ENCODE data around the gene OR1L6. TPM values are rescaled to one million over a fixed set of nuclear protein-coding genes. Genes with fewer than 3 reads are reported as not detected.

The OR1L6 gene, protein sequence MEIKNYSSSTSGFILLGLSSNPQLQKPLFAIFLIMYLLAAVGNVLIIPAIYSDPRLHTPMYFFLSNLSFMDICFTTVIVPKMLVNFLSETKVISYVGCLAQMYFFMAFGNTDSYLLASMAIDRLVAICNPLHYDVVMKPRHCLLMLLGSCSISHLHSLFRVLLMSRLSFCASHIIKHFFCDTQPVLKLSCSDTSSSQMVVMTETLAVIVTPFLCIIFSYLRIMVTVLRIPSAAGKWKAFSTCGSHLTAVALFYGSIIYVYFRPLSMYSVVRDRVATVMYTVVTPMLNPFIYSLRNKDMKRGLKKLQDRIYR
- not detected for total RNA-seq

GRCh38 chr9:122742003-122742402 is at the start of gene OR1L6:
OR1L6 (plus strand) TSS chr9:122742303; CDS start chr9:122749848, 7,545 bp downstream.
- POLR2A ChIA-PET: no interaction called here
- CTCF ChIA-PET: no interaction called here

DNA sequence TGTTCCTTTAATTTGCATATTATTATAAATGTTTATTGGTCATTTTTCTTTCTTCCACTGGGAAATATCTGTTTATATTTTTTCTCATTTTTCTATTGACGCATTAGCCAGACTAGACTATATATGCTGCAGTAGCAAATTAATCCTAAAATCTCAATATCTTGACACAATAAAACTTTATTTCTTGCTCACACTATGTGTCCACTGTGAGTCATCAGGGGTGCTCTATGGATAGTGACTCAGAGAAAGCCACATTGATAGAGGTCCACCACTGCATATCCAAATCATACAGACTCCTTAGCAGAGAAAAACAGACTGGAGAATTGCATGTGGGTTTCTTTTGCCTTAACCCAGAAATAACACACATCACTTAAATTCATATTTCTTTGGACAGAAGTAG is 46.4 kb upstream of the OR1L6 start:
- POLR2A ChIA-PET: no interaction called here
- CTCF ChIA-PET: no interaction called here

- POLR2A ChIA-PET: no interaction called here
- CTCF ChIA-PET: interaction anchor here (0.5 kb wide), 1 partner anchor 42 kb away, joined by 3 read pairs; no protein-coding TSS in a partner anchor
Measured at GRCh38 chr9:122718038-122718437, 24.1 kb upstream of the OR1L6 start.

GRCh38 chr9:122719218-122719617 is 22.9 kb upstream of the OR1L6 start:
- ChIA-PET POLR2A (no interaction called here), CTCF (no interaction called here)

- ChIA-PET CTCF (no interaction called here), POLR2A (no interaction called here)
Measured at GRCh38 chr9:122723690-122724089, 18.4 kb upstream of the OR1L6 start, which contains the start of gene OR1L4. OR1L4 (plus strand) TSS chr9:122723990; CDS start chr9:122723990, 0 bp downstream.

GRCh38 chr9:122754825-122755224 is 12.7 kb downstream of the OR1L6 start:
- POLR2A ChIA-PET: no interaction called here

GRCh38 chr9:122767817-122768216 is 25.7 kb downstream of the OR1L6 start:
- POLR2A ChIA-PET: no interaction called here
- CTCF ChIA-PET: no interaction called here

More at GRCh38 chr9:122754825-122755224, 12.7 kb downstream of the OR1L6 start:
- CTCF ChIA-PET: no interaction called here

DNA sequence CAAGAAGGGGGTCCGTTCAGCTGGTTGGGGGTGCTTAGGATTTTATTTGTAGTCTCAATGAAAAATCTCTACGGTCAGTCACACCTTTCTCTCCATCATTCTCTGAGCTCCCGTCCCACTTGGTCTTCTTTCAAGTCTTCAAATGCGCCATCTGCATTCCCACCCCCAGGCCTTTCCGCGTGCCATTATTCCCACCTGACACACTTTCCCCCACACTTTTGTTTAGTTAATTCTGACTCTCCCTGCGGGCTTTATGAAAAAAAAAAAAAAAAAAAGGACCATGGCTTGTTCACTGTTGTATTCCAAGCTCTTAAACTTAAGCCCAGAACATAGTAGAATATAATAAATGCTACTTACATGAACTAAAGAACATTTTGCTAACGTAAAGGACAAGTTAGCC is 34.9 kb downstream of the OR1L6 start:
- ChIA-PET POLR2A (no interaction called here), CTCF (interaction anchor here (0.7 kb wide), 1 partner anchor 45 kb away, joined by 3 read pairs; no protein-coding TSS in a partner anchor)

DNA sequence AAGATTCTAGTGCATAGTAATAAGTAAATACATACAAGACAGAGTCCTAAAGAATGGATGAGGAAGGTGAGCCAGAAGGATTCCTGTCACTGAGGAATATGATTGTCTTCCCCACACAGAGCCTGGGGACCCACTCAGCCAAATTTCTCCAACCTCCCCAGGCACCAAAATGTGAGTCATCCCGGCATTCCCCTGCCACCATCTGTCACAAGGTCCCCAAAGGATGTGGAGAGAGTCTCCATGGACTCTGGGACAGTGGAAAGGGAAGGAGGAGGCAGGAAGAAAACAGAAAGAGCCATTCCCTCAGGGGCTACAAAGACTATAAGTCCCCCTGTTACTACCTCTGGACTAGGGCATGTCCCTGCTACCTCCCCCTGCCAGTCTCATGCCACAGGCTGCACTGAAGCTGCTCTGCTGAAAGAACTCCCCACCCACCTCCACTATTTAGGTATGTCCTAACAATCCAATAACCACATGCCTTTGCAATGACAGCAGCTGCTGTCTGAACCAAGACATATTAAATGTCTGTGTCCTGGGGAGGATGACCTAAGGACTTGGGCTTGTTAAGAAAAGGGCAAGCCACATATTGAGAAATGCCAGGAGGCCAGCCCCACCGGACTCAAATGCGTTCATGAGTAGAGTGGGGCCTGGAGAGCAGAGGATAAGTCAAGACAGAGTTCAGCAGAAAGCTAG is 36.0 kb downstream of the OR1L6 start:
- ChIA-PET POLR2A (no interaction called here), CTCF (no interaction called here)

- POLR2A ChIA-PET: no interaction called here
Measured at GRCh38 chr9:122779181-122779580, 37.1 kb downstream of the OR1L6 start.

GRCh38 chr9:122780026-122780425 is 37.9 kb downstream of the OR1L6 start:
- CTCF ChIA-PET: no interaction called here

More at GRCh38 chr9:122779181-122779580, 37.1 kb downstream of the OR1L6 start:
- CTCF ChIA-PET: no interaction called here

GRCh38 chr9:122781671-122782070 is 39.6 kb downstream of the OR1L6 start:
- CTCF ChIA-PET: no interaction called here

More at GRCh38 chr9:122780026-122780425, 37.9 kb downstream of the OR1L6 start:
- POLR2A ChIA-PET: no interaction called here

GRCh38 chr9:122785269-122785668 is 43.2 kb downstream of the OR1L6 start:
- POLR2A ChIA-PET: no interaction called here
- CTCF ChIA-PET: no interaction called here

More at GRCh38 chr9:122781671-122782070, 39.6 kb downstream of the OR1L6 start:
- POLR2A ChIA-PET: no interaction called here

DNA sequence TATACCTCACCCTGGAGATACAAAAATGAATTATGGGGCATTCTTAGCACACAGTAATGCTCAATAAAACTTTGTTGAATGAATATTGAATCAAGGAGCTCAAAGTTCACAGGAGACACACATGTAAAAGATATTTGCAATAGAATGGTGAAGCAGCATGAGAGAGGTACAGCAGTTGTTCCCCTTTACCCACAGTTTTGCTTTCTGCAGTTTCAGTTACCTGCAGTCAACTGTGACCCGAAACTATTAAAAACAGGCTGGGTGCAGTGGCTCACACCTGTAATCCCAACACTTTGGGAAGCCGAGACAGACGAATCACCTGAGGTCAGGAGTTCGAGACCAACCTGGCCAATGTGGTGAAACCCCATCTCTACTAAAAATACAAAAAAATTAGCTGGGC is 44.2 kb downstream of the OR1L6 start:
- CTCF ChIA-PET: no interaction called here

GRCh38 chr9:122788831-122789230 is 46.7 kb downstream of the OR1L6 start, which contains the start of gene OR5C1:
OR5C1 (plus strand) TSS chr9:122788933; CDS start chr9:122788933, 0 bp downstream.
- ChIA-PET CTCF (interaction anchor here (0.6 kb wide), 1 partner anchor 1797 kb away, joined by 3 read pairs; no protein-coding TSS in a partner anchor), POLR2A (no interaction called here)

More for the DNA sequence above, 44.2 kb downstream of the OR1L6 start:
- POLR2A ChIA-PET: no interaction called here

DNA sequence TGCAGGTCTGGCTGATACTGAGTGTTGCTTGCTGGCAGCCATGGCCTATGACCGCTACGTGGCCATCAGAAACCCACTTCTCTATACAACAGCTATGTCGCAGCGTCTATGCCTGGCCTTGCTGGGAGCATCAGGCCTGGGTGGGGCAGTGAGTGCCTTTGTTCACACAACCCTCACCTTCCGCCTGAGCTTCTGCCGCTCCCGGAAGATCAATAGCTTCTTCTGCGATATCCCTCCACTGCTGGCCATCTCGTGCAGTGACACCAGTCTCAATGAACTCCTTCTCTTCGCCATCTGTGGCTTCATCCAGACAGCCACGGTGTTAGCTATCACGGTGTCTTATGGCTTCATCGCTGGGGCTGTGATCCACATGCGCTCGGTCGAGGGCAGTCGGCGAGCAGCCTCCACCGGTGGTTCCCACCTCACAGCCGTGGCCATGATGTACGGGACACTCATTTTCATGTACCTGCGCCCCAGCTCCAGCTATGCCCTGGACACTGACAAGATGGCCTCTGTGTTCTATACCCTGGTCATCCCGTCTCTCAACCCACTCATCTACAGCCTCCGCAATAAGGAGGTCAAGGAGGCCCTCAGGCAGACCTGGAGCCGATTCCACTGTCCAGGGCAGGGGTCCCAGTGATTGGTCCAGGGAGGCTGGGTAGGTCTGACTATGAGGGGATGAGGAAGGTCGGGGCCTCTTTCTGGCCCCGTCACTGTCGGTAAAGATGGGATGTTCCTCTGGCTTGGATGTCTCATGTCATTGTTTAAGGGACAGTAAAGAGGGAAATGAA is 47.3 kb downstream of the OR1L6 start:
- CTCF ChIA-PET: interaction anchor here (1.6 kb wide), 1 partner anchor 21 kb away, joined by 3 read pairs; no protein-coding TSS in a partner anchor

GRCh38 chr9:122791872-122792669 is 50.0 kb downstream of the OR1L6 start:
- ChIA-PET CTCF (no interaction called here), POLR2A (no interaction called here)

More for the DNA sequence above, 47.3 kb downstream of the OR1L6 start:
- POLR2A ChIA-PET: no interaction called here

- ChIA-PET POLR2A (no interaction called here), CTCF (interaction anchor here (0.9 kb wide), 1 partner anchor 299 kb away, joined by 3 read pairs; no protein-coding TSS in a partner anchor)
Measured at GRCh38 chr9:122797316-122798063, 55.4 kb downstream of the OR1L6 start.

All from activated CD8-positive, alpha-beta memory T cell treated with anti-CD3 and anti-CD28 coated beads for 36 hours (primary cell).